H9 (cell line): Measurements from ENCODE around the gene KIF2C. TPM values are rescaled to one million over a fixed set of nuclear protein-coding genes. Genes with fewer than 3 reads are reported as not detected.
"Not testable (repeated sequence)": the region's sequence is repeated elsewhere in the genome, so short reads cannot be mapped to it uniquely, and the experiment has no call there.

Experiments used
- DNase-seq: peaks from one replicate; pipeline ENCODE4 v3.0.0-alpha.2; 2017
- H2AFZ ChIP-seq: one replicate; pipeline ENCODE4 v1.6.1; 2013; ENCODE audit warnings: mild to moderate bottlenecking, low read length, control low read depth, moderate library complexity
- H2AK5ac ChIP-seq: 2 replicates; pipeline ENCODE4 v1.6.1; 2013; ENCODE audit warnings: low read length, control low read depth, mixed read lengths; ENCODE audit not compliant: insufficient read length
- H2BK120ac ChIP-seq: one replicate; pipeline ENCODE4 v1.6.1; 2013; ENCODE audit warnings: low read depth, mild to moderate bottlenecking, low read length, control low read depth, inconsistent platforms; ENCODE audit not compliant: poor library complexity, severe bottlenecking
- H2BK12ac ChIP-seq: 2 replicates; pipeline ENCODE4 v1.6.1; 2013; ENCODE audit warnings: low read length, control low read depth, mixed read lengths, low read depth; ENCODE audit not compliant: insufficient read length
- H2BK15ac ChIP-seq: 2 replicates; pipeline ENCODE4 v1.6.1; 2013; ENCODE audit warnings: low read depth, low read length, control low read depth
- H2BK20ac ChIP-seq: one replicate; pipeline ENCODE4 v1.6.1; 2013; ENCODE audit warnings: low read depth, mild to moderate bottlenecking, low read length, control low read depth, inconsistent platforms; ENCODE audit not compliant: poor library complexity, severe bottlenecking
- H2BK5ac ChIP-seq: 2 replicates; pipeline ENCODE4 v1.6.1; 2013; ENCODE audit warnings: low read length, control low read depth, mixed read lengths; ENCODE audit not compliant: insufficient read length
- H3K14ac ChIP-seq: 2 replicates; pipeline ENCODE4 v1.6.1; 2013; ENCODE audit warnings: low read length, control low read depth; ENCODE audit not compliant: insufficient read depth
- H3K18ac ChIP-seq: 2 replicates; pipeline ENCODE4 v1.6.1; 2013; ENCODE audit warnings: low read depth, mild to moderate bottlenecking, mixed read lengths, low read length, control low read depth; ENCODE audit not compliant: insufficient read length
- H3K23ac ChIP-seq: 2 replicates; pipeline ENCODE4 v1.6.1; 2013; ENCODE audit warnings: low read length, control low read depth, mixed read lengths, low read depth; ENCODE audit not compliant: insufficient read length
- H3K23me2 ChIP-seq: 2 replicates; pipeline ENCODE4 v1.6.1; 2013; ENCODE audit warnings: low read depth, mild to moderate bottlenecking, mixed read lengths, low read length, control low read depth; ENCODE audit not compliant: insufficient read length, poor library complexity, severe bottlenecking
- H3K27ac ChIP-seq: 2 replicates; pipeline ENCODE4 v1.5.1; 2013; ENCODE audit warnings: low read length, control low read depth, mixed read lengths, low read depth; ENCODE audit not compliant: insufficient read length
- H3K27me3 ChIP-seq: 2 replicates; pipeline ENCODE4 v1.6.1; 2013; ENCODE audit warnings: low read length, control low read depth, inconsistent platforms; ENCODE audit not compliant: insufficient read depth
- H3K4ac ChIP-seq: 2 replicates; pipeline ENCODE4 v1.6.1; 2013; ENCODE audit warnings: low read depth, mild to moderate bottlenecking, control low read depth, inconsistent platforms, low read length, moderate library complexity
- H3K4me1 ChIP-seq: 2 replicates; pipeline ENCODE4 v1.6.1; 2013; ENCODE audit warnings: low read length, control low read depth, inconsistent platforms; ENCODE audit not compliant: insufficient read depth
- H3K4me2 ChIP-seq: 2 replicates; pipeline ENCODE4 v1.6.1; 2013; ENCODE audit warnings: low read length, control low read depth, mixed read lengths; ENCODE audit not compliant: insufficient read length, insufficient read depth
- H3K56ac ChIP-seq: 2 replicates; pipeline ENCODE4 v1.6.1; 2013; ENCODE audit warnings: low read depth, mild to moderate bottlenecking, mixed read lengths, low read length, control low read depth; ENCODE audit not compliant: insufficient read length
- H3K79me1 ChIP-seq: 2 replicates; pipeline ENCODE4 v1.6.1; 2013; ENCODE audit warnings: low read depth, mild to moderate bottlenecking, moderate library complexity, low read length, control low read depth, inconsistent platforms; ENCODE audit not compliant: insufficient read depth, poor library complexity, severe bottlenecking
- H3K79me2 ChIP-seq: 2 replicates; pipeline ENCODE4 v1.6.1; 2013; ENCODE audit warnings: low read length, control low read depth, inconsistent platforms; ENCODE audit not compliant: insufficient read depth
- H3K9ac ChIP-seq: 2 replicates; pipeline ENCODE4 v1.6.1; 2013; ENCODE audit warnings: low read length, control low read depth, mixed read lengths; ENCODE audit not compliant: insufficient read length; ENCODE audit errors: extremely low read depth
- H3K9me3 ChIP-seq: one replicate; pipeline ENCODE4 v1.6.1; 2013; ENCODE audit warnings: low read depth, low read length, inconsistent platforms; ENCODE audit not compliant: control insufficient read depth
- H3T11ph ChIP-seq: one replicate; pipeline ENCODE4 v1.6.1; 2013; ENCODE audit warnings: mild to moderate bottlenecking, low read length, control low read depth, inconsistent platforms
- H4K20me1 ChIP-seq: one replicate; pipeline ENCODE4 v1.6.1; 2013; ENCODE audit not compliant: control insufficient read depth, insufficient read length, insufficient read depth
- H4K5ac ChIP-seq: 2 replicates; pipeline ENCODE4 v1.6.1; 2013; ENCODE audit warnings: low read depth, mild to moderate bottlenecking, mixed read lengths, low read length, control low read depth; ENCODE audit not compliant: insufficient read length
- H4K8ac ChIP-seq: replicated peaks from 2 replicates; pipeline ENCODE4 v1.6.1; 2013; ENCODE audit warnings: low read length, control low read depth, mixed read lengths, low read depth; ENCODE audit not compliant: insufficient read length
- H4K91ac ChIP-seq: 2 replicates; pipeline ENCODE4 v1.6.1; 2013; ENCODE audit warnings: low read depth, mild to moderate bottlenecking, moderate library complexity, mixed read lengths, low read length, control low read depth; ENCODE audit not compliant: insufficient read length
- H3K27ac Mint-ChIP-seq, 3 experiments: 2 replicates in 2 of 3; 3 replicates in 1 of 3; pipeline ENCODE4 v1.8.0; 2020 to 2021; ENCODE audit warnings: mixed read lengths in 3 of 3, mild to moderate bottlenecking in 1 of 3, moderate library complexity in 1 of 3
- H3K27me3 Mint-ChIP-seq: 2 replicates; pipeline ENCODE4 v1.8.0; 2021; ENCODE audit warnings: low read depth, mild to moderate bottlenecking, moderate library complexity, mixed read lengths
- H3K36me3 Mint-ChIP-seq, 3 experiments: 2 replicates in 2 of 3; 3 replicates in 1 of 3; pipeline ENCODE4 v1.8.0; 2020 to 2021; ENCODE audit warnings: low read depth in 3 of 3, mixed read lengths in 3 of 3; ENCODE audit not compliant: insufficient read depth in 1 of 3
- H3K4me1 Mint-ChIP-seq, 2 experiments: 2 replicates each; pipeline ENCODE4 v1.8.0; 2020; ENCODE audit warnings: mixed read lengths in 2 of 2
- H3K4me3 Mint-ChIP-seq, 2 experiments: 2 replicates in 1 of 2; 3 replicates in 1 of 2; pipeline ENCODE4 v1.8.0; 2020 to 2021; ENCODE audit warnings: mild to moderate bottlenecking in 2 of 2, mixed read lengths in 2 of 2, moderate library complexity in 1 of 2
- H3K9me3 Mint-ChIP-seq, 2 experiments: 2 replicates in 1 of 2; 3 replicates in 1 of 2; pipeline ENCODE4 v1.8.0; 2020; ENCODE audit warnings: mild to moderate bottlenecking in 2 of 2, mixed read lengths in 2 of 2, moderate library complexity in 1 of 2
- CTCF ChIP-seq: fragments of 200-600 bp; sonication (generic); conservative IDR thresholded peaks from 3 replicates; pipeline ENCODE4 v1.8.0; 2021; ENCODE audit warnings: antibody characterized with exemption, mild to moderate bottlenecking
- WGBS: extraction: QIAGEN DNeasy Blood & Tissue Kit; methylation state at CpG from one replicate; pipeline ENCODE4 v1.1.7; 2013; ENCODE audit warnings: missing lambda C conversion rate, low lambda C conversion rate, mixed read lengths; ENCODE audit not compliant: insufficient read length; ENCODE audit errors: extremely low coverage; 5-methylcytosine and 5-hydroxymethylcytosine counted together
- total RNA-seq: library from RNA; stranded (reverse); gene quantifications from 2 replicates; pipeline ENCODE4 v1.2.1, GENCODE V29; 2021

KIF2C gene
- total RNA-seq, 1 experiment from 2014 or later: 73.1 TPM

GRCh38 chr1:44810101-44810761 is 70.6 kb downstream of the KIF2C start:
- no peak overlapping the region for H3K23ac ChIP-seq
- no peak overlapping the region for H2AFZ ChIP-seq
- no peak overlapping the region for H3K4me2 ChIP-seq
- no peak overlapping the region for H3T11ph ChIP-seq
- peaks cover 37 to 45% of the 10 kb centered on the region in 2 experiments for H3K4me1 Mint-ChIP-seq
- no peaks in the 10 kb centered on the region for H4K20me1 ChIP-seq
- H2BK20ac ChIP-seq: no peak overlapping the region
- no peak overlapping the region for H2BK5ac ChIP-seq
- H3K56ac ChIP-seq: no peak overlapping the region
- no peak overlapping the region for H3K27ac ChIP-seq
- no peak overlapping the region for H2AK5ac ChIP-seq
- H2BK120ac ChIP-seq: no peak overlapping the region
- H3K9me3 Mint-ChIP-seq: no peaks in the 10 kb centered on the region
- no peak overlapping the region for H3K18ac ChIP-seq
- no peak overlapping the region for H4K8ac ChIP-seq
- no peaks in the 10 kb centered on the region for H3K79me2 ChIP-seq
- peak; percentile 24 for DNase-seq
- H4K5ac ChIP-seq: no peak overlapping the region
- TF ChIP-seq CTCF: no peak
- no peaks in the 10 kb centered on the region for H3K27me3 ChIP-seq
- H2BK15ac ChIP-seq: no peak overlapping the region
- no CpG with 5 or more reads among the region's 12 CpGs for WGBS
- H3K4ac ChIP-seq: no peak overlapping the region
- H4K91ac ChIP-seq: no peak overlapping the region
- H3K4me1 ChIP-seq: peaks cover 10% of the 10 kb centered on the region; the same call in 1 of the 2 replicates
- no peak overlapping the region for H2BK12ac ChIP-seq
- H3K14ac ChIP-seq: no peak overlapping the region; the same call in 1 of the 2 replicates
- H3K4me3 Mint-ChIP-seq: no peak overlapping the region
- H3K9me3 ChIP-seq: no peaks in the 10 kb centered on the region
- no peaks in the 10 kb centered on the region for H3K79me1 ChIP-seq
- H3K36me3 Mint-ChIP-seq: peaks cover under 1 to 11% (median 9%) of the 10 kb centered on the region in 3 experiments; a peak in 6 of 7 replicates
- H3K27ac Mint-ChIP-seq: no peak overlapping the region
- H3K27me3 Mint-ChIP-seq: no peaks in the 10 kb centered on the region; the same call in 1 of the 2 replicates
- H3K9ac ChIP-seq: no peak overlapping the region
- H3K23me2 ChIP-seq: peaks cover 7% of the 10 kb centered on the region

GRCh38 chr1:44810762-44811105 is 71.1 kb downstream of the KIF2C start:
- not testable (repeated sequence) for H2BK15ac ChIP-seq, H2BK20ac ChIP-seq, H3K27ac Mint-ChIP-seq, H3K36me3 Mint-ChIP-seq, H3K9me3 ChIP-seq, H3K79me1 ChIP-seq, H3K23ac ChIP-seq, H2AK5ac ChIP-seq, H3K9me3 Mint-ChIP-seq, H3K4ac ChIP-seq, H2BK5ac ChIP-seq, H3K27me3 ChIP-seq, H4K91ac ChIP-seq, H3K4me3 Mint-ChIP-seq, H3K14ac ChIP-seq, H3K18ac ChIP-seq, H3K79me2 ChIP-seq, H2BK120ac ChIP-seq, H3K27ac ChIP-seq, H4K8ac ChIP-seq, H3T11ph ChIP-seq, H3K27me3 Mint-ChIP-seq, H3K9ac ChIP-seq, H4K5ac ChIP-seq, H2AFZ ChIP-seq, H4K20me1 ChIP-seq, H3K4me2 ChIP-seq, DNase-seq, H3K56ac ChIP-seq, H2BK12ac ChIP-seq, H3K23me2 ChIP-seq
- peaks cover 38 to 49% of the 10 kb centered on the region in 2 experiments for H3K4me1 Mint-ChIP-seq
- H3K4me1 ChIP-seq: peaks cover 10% of the 10 kb centered on the region; the same call in 1 of the 2 replicates
- no CpG with 5 or more reads among the region's 4 CpGs for WGBS
